HFF-Myc (cell line): ENCODE measurements around the gene VIPAS39.

Source experiments
- DNase-seq: peaks from one replicate; pipeline ENCODE4 v3.0.0-alpha.2; 2011; ENCODE audit warnings: low read depth; ENCODE audit errors: extremely low read depth
- H3K4me3 ChIP-seq: replicated peaks from 2 replicates; pipeline ENCODE4 v1.5.1; 2011; ENCODE audit warnings: low read depth, mild to moderate bottlenecking, control low read depth, low read length
- TF ChIP-seq, protein P1 (sequence below): IDR thresholded peaks from 2 replicates; pipeline ENCODE4 v1.5.1; 2012; ENCODE audit warnings: mild to moderate bottlenecking, low read depth, low read length, control low read depth; ENCODE audit errors: missing control alignments

Gene VIPAS39

DNA sequence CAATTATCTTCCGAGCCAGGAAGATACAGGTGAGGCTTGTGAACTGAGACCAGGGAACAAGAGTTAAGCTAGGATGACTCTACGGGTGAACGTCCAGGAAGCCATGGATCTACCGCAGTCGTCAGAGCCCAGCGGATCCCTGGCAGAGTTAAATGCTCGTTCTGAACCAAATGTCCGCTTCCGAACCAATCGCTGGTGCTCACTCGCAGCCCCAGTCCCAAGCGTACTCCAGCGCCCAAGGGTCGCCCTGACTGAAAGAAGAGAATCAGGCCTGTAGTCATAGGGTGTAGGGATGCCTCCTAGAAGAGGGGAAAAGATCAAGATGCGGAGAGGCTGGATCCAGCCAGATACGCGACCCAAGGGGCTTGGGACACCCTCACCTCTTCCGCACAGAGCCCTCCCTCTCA is 283 bp downstream of the VIPAS39 start:
- TF ChIP-seq, protein P1, sequence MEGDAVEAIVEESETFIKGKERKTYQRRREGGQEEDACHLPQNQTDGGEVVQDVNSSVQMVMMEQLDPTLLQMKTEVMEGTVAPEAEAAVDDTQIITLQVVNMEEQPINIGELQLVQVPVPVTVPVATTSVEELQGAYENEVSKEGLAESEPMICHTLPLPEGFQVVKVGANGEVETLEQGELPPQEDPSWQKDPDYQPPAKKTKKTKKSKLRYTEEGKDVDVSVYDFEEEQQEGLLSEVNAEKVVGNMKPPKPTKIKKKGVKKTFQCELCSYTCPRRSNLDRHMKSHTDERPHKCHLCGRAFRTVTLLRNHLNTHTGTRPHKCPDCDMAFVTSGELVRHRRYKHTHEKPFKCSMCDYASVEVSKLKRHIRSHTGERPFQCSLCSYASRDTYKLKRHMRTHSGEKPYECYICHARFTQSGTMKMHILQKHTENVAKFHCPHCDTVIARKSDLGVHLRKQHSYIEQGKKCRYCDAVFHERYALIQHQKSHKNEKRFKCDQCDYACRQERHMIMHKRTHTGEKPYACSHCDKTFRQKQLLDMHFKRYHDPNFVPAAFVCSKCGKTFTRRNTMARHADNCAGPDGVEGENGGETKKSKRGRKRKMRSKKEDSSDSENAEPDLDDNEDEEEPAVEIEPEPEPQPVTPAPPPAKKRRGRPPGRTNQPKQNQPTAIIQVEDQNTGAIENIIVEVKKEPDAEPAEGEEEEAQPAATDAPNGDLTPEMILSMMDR = no peak
- no peak for DNase-seq
- peak overlapping the region; percentile 94 for H3K4me3 ChIP-seq

DNA sequence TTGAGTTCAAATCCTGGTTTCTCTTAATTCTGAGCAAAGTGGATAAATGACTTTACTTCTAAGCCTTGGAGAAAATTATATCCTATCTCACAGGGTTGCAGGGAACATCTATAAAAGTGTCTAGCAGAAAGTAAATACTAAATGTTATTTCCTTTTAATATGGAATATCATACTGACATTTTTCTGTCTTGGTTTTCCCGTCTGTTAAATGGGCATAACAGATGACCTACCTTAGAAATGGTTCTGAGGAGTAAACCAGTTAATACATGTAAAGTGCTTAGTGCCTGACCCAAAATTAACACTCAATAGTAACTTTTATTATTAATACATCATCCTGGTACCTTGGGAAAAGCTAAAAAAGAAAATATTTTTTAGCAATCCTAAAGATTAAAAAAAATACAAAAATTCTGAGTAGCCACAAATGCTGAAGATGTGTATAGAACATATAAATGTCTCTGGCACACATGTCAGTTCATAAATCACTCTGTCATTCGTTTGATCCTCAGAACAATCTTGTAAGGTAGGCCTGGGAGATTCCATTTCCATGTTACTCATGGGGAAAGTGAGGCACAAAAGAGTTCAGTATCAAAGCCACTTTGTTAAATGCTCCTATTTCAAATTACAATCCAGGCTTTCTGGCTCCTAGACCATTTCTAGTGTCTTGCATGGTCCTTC is 1.3 kb downstream of the VIPAS39 start:
- TF ChIP-seq, protein P1 = no peak
- no peak for DNase-seq
- H3K4me3 ChIP-seq = peak overlapping the region; percentile 94

GRCh38 chr14:77442196-77442595 is 15.2 kb downstream of the VIPAS39 start:
- TF ChIP-seq, protein P1 = no peak
- DNase-seq = no peak
- no peak overlapping the region for H3K4me3 ChIP-seq

- no peak overlapping the region for H3K4me3 ChIP-seq
- TF ChIP-seq, protein P1 = no peak
- no peak for DNase-seq
Measured at GRCh38 chr14:77439861-77440260, 17.5 kb downstream of the VIPAS39 start.

DNA sequence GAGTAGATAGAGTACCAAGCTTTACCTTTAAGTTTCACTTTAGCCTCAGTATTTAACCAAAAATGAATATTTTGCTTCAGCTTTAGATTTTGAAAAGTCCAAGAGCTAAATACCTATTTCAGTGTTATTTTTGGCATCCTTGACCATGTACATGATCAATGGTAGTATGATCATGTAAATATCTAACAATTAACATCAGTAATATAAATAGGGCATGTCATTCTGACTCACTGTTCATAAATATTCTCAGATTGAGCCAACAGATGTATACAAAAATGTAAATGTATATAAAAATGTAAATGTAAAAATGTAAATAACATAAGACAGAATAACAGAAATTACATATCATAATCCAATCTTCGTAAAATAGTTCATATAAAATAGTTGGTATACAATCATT is 18.8 kb downstream of the VIPAS39 start:
- no peak overlapping the region for H3K4me3 ChIP-seq
- TF ChIP-seq, protein P1 = no peak
- no peak for DNase-seq

GRCh38 chr14:77436042-77436441 is 21.4 kb downstream of the VIPAS39 start:
- H3K4me3 ChIP-seq = no peak overlapping the region
- TF ChIP-seq, protein P1 = no peak
- DNase-seq = no peak

DNA sequence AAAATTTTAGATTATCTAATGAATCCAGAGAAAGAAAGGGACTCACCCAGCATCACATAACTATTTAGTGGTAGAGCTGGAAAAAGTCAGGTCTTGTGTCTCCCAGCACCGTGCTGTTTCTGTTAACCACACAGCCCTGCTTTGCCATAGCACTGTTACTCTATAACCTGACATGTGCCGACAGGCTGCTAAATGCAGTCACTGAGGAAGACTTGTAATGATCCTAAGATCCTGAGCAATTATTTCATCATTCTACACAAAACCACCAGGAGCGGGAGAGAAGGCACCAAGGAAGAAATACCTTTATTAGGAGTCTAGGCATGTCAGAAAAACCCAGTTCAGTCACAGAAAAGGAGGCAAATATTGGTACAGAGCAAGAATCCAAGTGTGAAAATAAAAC is 31.0 kb downstream of the VIPAS39 start:
- H3K4me3 ChIP-seq = no peak overlapping the region
- no peak for DNase-seq
- TF ChIP-seq, protein P1 = no peak
